Measurements from ENCODE around the gene VIT.

Gene VIT

GRCh38 chr2:36781907-36782720 is 85.6 kb downstream of the VIT start:
- ChIA-PET CTCF (interaction anchor here (0.7 to 23.3 kb wide), 3 partner anchors 7 to 430 kb away, joined by 3 to 367 read pairs (median 367); no protein-coding TSS in a partner anchor), POLR2A (no interaction called here)
- DNase-seq (ENCODE audit: extremely low spot score) = no peak
- TF ChIP-seq CTCF (IDR thresholded peaks at IDR 0.05; ENCODE audit: control extremely low read depth, extremely low read depth, low read depth, missing control alignments) = no peak

- TF ChIP-seq CTCF (IDR thresholded peaks at IDR 0.05; ENCODE audit: control extremely low read depth, extremely low read depth, low read depth, missing control alignments) = no peak
- DNase-seq (ENCODE audit: extremely low spot score) = no peak
- ChIA-PET POLR2A (no interaction called here), CTCF (interaction anchor here (3.2 to 23.3 kb wide), 4 partner anchors 6 to 447 kb away, joined by 9 to 367 read pairs (median 188); no protein-coding TSS in a partner anchor)
Observed at GRCh38 chr2:36783246-36783645, 86.7 kb downstream of the VIT start.

GRCh38 chr2:36785179-36785795 is 88.8 kb downstream of the VIT start:
- POLR2A ChIA-PET = no interaction called here
- peak; percentile 74 for DNase-seq (ENCODE audit: extremely low spot score)
- TF ChIP-seq CTCF (IDR thresholded peaks at IDR 0.05; ENCODE audit: control extremely low read depth, extremely low read depth, low read depth, missing control alignments) = peak; percentile 92
- CTCF ChIA-PET = interaction anchor here (0.6 to 23.3 kb wide), 16 partner anchors 4 to 562 kb away, joined by 3 to 367 read pairs (median 6); no protein-coding TSS in a partner anchor

- CTCF ChIA-PET = interaction anchor here (23.0 kb wide), 1 partner anchor 14 kb away, joined by 367 read pairs; no protein-coding TSS in a partner anchor
- DNase-seq (ENCODE audit: extremely low spot score) = no peak
- POLR2A ChIA-PET = interaction anchor here (0.6 kb wide), 1 partner anchor 136 kb away, joined by 8 read pairs; no protein-coding TSS in a partner anchor
- TF ChIP-seq CTCF (IDR thresholded peaks at IDR 0.05; ENCODE audit: control extremely low read depth, extremely low read depth, low read depth, missing control alignments) = no peak
Observed at GRCh38 chr2:36789181-36789804, 92.8 kb downstream of the VIT start.

- ChIA-PET POLR2A (no interaction called here), CTCF (interaction anchor here (23.0 kb wide), 1 partner anchor 18 kb away, joined by 367 read pairs; no protein-coding TSS in a partner anchor)
- no peak for TF ChIP-seq CTCF (IDR thresholded peaks at IDR 0.05; ENCODE audit: control extremely low read depth, extremely low read depth, low read depth, missing control alignments)
- DNase-seq (ENCODE audit: extremely low spot score) = no peak
Observed at GRCh38 chr2:36792951-36793350, 96.4 kb downstream of the VIT start.

Measured in GM10248 (cell line).